ENCODE results near the gene PBX4. TPM values are rescaled to one million over a fixed set of nuclear protein-coding genes. Genes with fewer than 3 reads are reported as not detected.

Gene PBX4
- total and polyA plus RNA-seq, 12 donors = 0.28 to 6.3 (median 0.81) TPM; not detected in 4

DNA sequence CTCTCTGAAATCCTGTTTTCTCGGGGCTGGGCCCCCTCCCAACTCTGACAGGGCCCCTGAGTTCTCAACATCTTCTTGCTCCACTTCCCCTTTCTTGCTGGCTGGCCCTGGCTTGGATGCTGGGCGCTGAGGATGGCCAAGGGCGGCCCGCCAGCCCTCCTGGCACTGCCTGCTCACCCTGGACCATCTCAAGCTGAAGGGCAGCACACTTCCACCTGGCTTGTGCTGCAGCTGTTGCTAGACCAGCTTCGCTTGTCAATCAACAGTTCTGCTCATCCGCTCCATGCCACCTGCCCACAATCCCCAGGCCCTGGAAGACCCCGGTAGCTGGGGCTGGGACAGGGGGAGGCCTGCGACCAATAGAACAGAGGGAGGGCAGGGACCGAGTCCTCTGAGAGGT is 31.8 kb upstream of the PBX4 start:
- no peaks in the 10 kb centered on the region for H3K27me3 ChIP-seq
- H3K4me3 ChIP-seq = no peak overlapping the region
- no peak for DNase-seq
- 86 to 96% (median 92%) methylated on average over 4 to 9 of the region's 9 CpGs for WGBS, 4 donors
- intact Hi-C loops (cut with DNase I) = no loop called here
- no peak for TF ChIP-seq POLR2A (IDR thresholded peaks at IDR 0.05)
- TF ChIP-seq, protein P1, sequence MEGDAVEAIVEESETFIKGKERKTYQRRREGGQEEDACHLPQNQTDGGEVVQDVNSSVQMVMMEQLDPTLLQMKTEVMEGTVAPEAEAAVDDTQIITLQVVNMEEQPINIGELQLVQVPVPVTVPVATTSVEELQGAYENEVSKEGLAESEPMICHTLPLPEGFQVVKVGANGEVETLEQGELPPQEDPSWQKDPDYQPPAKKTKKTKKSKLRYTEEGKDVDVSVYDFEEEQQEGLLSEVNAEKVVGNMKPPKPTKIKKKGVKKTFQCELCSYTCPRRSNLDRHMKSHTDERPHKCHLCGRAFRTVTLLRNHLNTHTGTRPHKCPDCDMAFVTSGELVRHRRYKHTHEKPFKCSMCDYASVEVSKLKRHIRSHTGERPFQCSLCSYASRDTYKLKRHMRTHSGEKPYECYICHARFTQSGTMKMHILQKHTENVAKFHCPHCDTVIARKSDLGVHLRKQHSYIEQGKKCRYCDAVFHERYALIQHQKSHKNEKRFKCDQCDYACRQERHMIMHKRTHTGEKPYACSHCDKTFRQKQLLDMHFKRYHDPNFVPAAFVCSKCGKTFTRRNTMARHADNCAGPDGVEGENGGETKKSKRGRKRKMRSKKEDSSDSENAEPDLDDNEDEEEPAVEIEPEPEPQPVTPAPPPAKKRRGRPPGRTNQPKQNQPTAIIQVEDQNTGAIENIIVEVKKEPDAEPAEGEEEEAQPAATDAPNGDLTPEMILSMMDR (IDR thresholded peaks at IDR 0.05) = no peak
- no peaks in the 10 kb centered on the region for H3K9me3 ChIP-seq (replicated peaks in 1 of 3)
- peaks cover 0 to 92% of the 10 kb centered on the region in 2 donors for H3K36me3 ChIP-seq (replicated peaks in 1 of 2)
- no peaks in the 10 kb centered on the region for H3K4me1 ChIP-seq (replicated peaks in 1 of 2)
- H3K27ac ChIP-seq = no peak overlapping the region

DNA sequence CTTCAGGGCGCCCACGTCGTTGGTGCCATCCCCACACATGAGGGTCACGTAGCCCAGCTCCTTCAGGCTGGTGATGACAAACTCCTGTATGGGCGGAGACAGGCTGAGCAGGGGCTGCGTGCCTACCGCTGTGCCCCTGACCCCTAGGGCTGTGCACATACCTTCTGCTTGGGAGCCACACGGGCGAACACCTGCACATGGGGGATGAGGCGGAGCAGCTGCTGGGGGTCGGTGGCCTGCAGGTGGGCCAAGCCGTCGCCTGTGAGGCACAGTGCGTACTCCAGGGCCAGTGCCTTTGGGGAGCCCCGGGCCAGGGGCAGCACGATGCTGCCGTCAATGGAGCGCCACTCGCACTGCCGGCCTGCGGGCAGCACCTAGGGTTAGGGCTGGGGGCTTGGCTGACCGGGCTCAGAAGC is 31.1 kb upstream of the PBX4 start:
- Histone ChIP-seq H3K4me3 (no peak overlapping the region), H3K27me3 (no peaks in the 10 kb centered on the region), H3K4me1 (replicated peaks in 1 of 2) (no peaks in the 10 kb centered on the region), H3K27ac (no peak overlapping the region), H3K36me3 (replicated peaks in 1 of 2) (peaks cover 0 to 91% of the 10 kb centered on the region in 2 donors), H3K9me3 (replicated peaks in 1 of 3) (no peaks in the 10 kb centered on the region)
- TF ChIP-seq, protein P1 (IDR thresholded peaks at IDR 0.05) = no peak
- TF ChIP-seq POLR2A (IDR thresholded peaks at IDR 0.05) = no peak
- 89 to 95% (median 92%) methylated on average over 4 to 22 of the region's 22 CpGs for WGBS, 4 donors
- peak in 1 of 7 donors; percentile 20 for DNase-seq
- intact Hi-C loops (cut with DNase I) = no loop called here

DNA sequence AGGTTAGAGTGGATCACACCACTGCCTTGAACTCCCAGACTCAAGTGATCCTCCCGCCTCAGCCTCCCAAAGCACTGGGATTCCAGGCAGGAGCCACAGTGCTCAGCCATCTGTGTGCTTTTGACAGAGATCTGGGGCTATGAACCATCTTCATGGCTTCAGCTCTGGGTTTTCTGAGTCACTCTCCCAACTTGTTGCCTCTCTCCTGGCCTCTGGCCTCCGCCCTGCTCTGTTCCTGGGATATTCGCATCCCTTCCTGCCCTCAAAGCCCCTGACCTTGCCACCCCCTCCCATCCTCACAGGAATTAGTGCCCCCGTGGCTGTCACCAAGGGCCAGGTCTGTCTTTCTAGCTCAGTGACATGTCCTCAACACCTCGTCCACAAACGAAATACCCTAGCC is 30.7 kb upstream of the PBX4 start:
- Histone ChIP-seq H3K27me3 (no peaks in the 10 kb centered on the region), H3K4me1 (replicated peaks in 1 of 2) (no peaks in the 10 kb centered on the region), H3K27ac (no peak overlapping the region), H3K9me3 (replicated peaks in 1 of 3) (no peaks in the 10 kb centered on the region), H3K36me3 (replicated peaks in 1 of 2) (peaks cover 0 to 86% of the 10 kb centered on the region in 2 donors), H3K4me3 (no peak overlapping the region)
- no peak for DNase-seq
- intact Hi-C loops (cut with DNase I) = no loop called here
- 88 to 91% (median 89%) methylated on average over 6 of the region's 6 CpGs for WGBS, 4 donors
- TF ChIP-seq POLR2A (IDR thresholded peaks at IDR 0.05) = no peak
- TF ChIP-seq, protein P1 (IDR thresholded peaks at IDR 0.05) = no peak

DNA sequence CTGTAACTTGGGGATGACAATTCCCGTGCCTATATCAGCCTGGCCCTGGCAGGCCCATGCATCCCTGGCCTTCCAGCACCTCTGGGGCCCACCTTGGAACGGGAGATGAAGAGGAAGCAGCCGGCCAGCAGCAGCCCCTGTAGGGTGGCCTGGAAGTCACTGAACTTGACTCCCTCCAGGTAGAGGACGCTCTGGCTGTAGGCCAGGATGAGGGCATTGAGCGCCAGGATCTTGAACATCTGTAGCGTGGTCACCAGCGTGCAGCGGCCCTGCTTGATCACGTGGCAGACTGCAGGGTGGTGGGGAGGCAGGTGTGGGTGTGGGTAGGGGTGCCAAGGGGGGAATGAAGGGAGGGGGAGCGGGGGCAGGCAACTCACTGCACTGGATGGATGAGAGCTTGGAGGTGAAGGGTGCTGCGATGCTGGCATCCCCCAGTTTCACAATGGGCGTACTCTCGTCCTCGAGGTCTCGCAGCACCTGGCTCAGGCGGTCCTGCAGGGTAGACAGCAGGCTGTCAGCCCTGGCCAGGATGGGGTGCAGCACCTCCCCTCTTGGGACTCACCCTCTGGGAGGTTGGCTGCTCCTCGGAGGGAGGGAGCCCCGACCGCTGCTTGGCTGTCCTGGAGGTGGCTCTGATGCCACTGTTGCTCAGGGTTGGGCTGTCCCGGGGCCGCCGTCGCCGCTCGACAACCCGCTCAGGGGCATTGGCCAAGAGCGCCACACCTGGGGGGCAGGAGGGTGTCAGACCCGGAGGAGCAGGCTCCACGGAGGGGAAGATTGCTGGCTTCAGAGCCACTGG is 28.7 kb upstream of the PBX4 start:
- H3K27me3 ChIP-seq = no peaks in the 10 kb centered on the region
- DNase-seq = peak in 1 of 7 donors; percentile 22
- peaks cover 8 to 10% of the 10 kb centered on the region in 2 donors for H3K4me1 ChIP-seq (replicated peaks in 1 of 2)
- H3K9me3 ChIP-seq (replicated peaks in 1 of 3) = no peaks in the 10 kb centered on the region
- peaks cover 0 to 67% of the 10 kb centered on the region in 2 donors for H3K36me3 ChIP-seq (replicated peaks in 1 of 2)
- no peak for TF ChIP-seq POLR2A (IDR thresholded peaks at IDR 0.05)
- TF ChIP-seq, protein P1 (IDR thresholded peaks at IDR 0.05) = no peak
- no peak overlapping the region for H3K4me3 ChIP-seq
- 91 to 95% (median 93%) methylated on average over 12 to 29 of the region's 29 CpGs for WGBS, 4 donors
- intact Hi-C loops (cut with DNase I) = no loop called here
- no peak overlapping the region for H3K27ac ChIP-seq

Data from adrenal gland (tissue), 12 donors.